GM12878 (cell line): ENCODE data around the gene VWA7.

Source experiments
- MXI1 ChIP-seq: fragments of 150-350 bp; IDR thresholded peaks from 2 replicates; pipeline ENCODE4 v1.6.1; 2011; ENCODE audit warnings: low read depth, mild to moderate bottlenecking, inconsistent platforms, low read length, improper control_type of control experiment
- POLR2A ChIP-seq: IDR thresholded peaks from 2 replicates; pipeline ENCODE4 v1.6.1; 2011; ENCODE audit warnings: low read depth, mild to moderate bottlenecking, low read length
- TF ChIP-seq, protein P1 (sequence below), 3 experiments: IDR thresholded peaks in 2 of 3; conservative IDR thresholded peaks in 1 of 3; 2 replicates each; pipeline ENCODE4 v1.5.1; 2011; ENCODE audit warnings: low read depth in 3 of 3, low read length in 3 of 3, mild to moderate bottlenecking in 3 of 3, control low read depth in 2 of 3, moderate library complexity in 2 of 3, inconsistent platforms in 1 of 3, mixed read lengths in 1 of 3; ENCODE audit not compliant: control insufficient read depth in 2 of 3, insufficient read depth in 1 of 3; ENCODE audit errors: extremely low read depth in 1 of 3

DNA sequence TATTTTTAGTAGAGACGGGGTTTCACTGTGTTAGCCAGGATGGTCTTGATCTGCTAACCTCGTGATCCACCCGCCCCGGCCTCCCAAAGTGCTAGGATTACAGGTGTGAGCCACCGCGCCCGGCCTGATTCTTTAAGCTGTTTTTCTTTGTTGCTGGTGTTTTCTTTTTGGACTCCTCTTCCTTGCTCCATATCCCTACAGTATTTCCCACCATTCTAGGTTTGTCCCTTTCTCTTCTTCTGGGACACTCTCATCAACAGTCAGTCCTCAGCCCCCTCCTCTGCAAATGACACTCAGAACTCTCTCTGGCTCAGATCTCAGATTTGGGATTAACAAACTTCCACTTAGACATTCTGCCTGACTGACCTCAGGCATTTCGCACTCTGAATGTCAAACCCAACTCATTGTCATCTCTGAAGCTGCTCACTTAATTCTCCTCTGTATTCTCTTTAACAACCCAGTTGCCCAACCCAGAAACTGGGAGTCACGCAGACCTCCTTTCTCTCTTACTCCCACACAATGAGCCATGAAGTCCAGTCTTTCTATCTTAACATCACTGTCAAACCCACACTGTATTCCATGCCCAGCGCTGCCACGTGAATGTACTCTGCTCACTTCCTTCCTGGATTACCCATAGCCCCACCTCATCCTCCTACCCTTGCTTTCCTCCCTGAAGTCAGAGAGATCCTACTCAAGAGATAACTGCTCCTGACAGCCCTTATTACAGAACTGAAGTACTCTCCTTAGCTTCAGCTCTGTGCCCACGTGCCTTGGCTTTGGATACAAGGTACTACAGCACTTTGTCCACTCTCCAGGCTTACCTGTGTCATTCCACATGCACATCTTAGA is 51.4 kb downstream of the VWA7 start:
- TF ChIP-seq, protein P1, sequence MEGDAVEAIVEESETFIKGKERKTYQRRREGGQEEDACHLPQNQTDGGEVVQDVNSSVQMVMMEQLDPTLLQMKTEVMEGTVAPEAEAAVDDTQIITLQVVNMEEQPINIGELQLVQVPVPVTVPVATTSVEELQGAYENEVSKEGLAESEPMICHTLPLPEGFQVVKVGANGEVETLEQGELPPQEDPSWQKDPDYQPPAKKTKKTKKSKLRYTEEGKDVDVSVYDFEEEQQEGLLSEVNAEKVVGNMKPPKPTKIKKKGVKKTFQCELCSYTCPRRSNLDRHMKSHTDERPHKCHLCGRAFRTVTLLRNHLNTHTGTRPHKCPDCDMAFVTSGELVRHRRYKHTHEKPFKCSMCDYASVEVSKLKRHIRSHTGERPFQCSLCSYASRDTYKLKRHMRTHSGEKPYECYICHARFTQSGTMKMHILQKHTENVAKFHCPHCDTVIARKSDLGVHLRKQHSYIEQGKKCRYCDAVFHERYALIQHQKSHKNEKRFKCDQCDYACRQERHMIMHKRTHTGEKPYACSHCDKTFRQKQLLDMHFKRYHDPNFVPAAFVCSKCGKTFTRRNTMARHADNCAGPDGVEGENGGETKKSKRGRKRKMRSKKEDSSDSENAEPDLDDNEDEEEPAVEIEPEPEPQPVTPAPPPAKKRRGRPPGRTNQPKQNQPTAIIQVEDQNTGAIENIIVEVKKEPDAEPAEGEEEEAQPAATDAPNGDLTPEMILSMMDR (IDR thresholded peaks at IDR 0.05 in 2 of 3, conservative IDR thresholded peaks at IDR 0.05 in 1 of 3; ENCODE audit: control insufficient read depth in 2 of 3, extremely low read depth in 1 of 3, insufficient read depth in 1 of 3, low read depth in 3 of 3, low read length in 3 of 3) = no peak
- TF ChIP-seq MXI1 (no peak), POLR2A (no peak)
